Hepatocyte (in vitro differentiated cells): ENCODE results near the gene NOS3. TPM values are rescaled to one million over a fixed set of nuclear protein-coding genes. Genes with fewer than 3 reads are reported as not detected.

Source experiments
- DNase-seq: peaks from one replicate; pipeline ENCODE4 v3.0.0-alpha.2; 2016; ENCODE audit warnings: low spot score
- H2AFZ ChIP-seq: fragments of 200-600 bp; sonication (generic); 2 replicates; pipeline ENCODE4 v1.6.0; 2016; ENCODE audit warnings: antibody characterized with exemption, mild to moderate bottlenecking
- H3K27ac ChIP-seq: fragments of 200-600 bp; sonication (generic); 2 replicates; pipeline ENCODE4 v1.5.1; 2016; ENCODE audit warnings: mild to moderate bottlenecking
- H3K27me3 ChIP-seq: fragments of 200-600 bp; sonication (generic); 2 replicates; pipeline ENCODE4 v1.6.1; 2016
- H3K36me3 ChIP-seq: fragments of 200-600 bp; sonication (generic); replicated peaks from 2 replicates; pipeline ENCODE4 v1.5.1; 2016; ENCODE audit warnings: low read depth; ENCODE audit not compliant: insufficient read depth
- H3K4me1 ChIP-seq: fragments of 200-600 bp; sonication (generic); 2 replicates; pipeline ENCODE4 v1.5.1; 2016; ENCODE audit warnings: mild to moderate bottlenecking, moderate library complexity; ENCODE audit not compliant: insufficient read depth
- H3K4me2 ChIP-seq: fragments of 200-600 bp; sonication (generic); 2 replicates; pipeline ENCODE4 v1.6.0; 2016
- H3K4me3 ChIP-seq: fragments of 200-600 bp; sonication (generic); 2 replicates; pipeline ENCODE4 v1.5.1; 2016; ENCODE audit warnings: mild to moderate bottlenecking
- H3K79me2 ChIP-seq: fragments of 200-600 bp; sonication (generic); 2 replicates; pipeline ENCODE4 v1.6.0; 2017; ENCODE audit warnings: mild to moderate bottlenecking
- H3K9me2 ChIP-seq: fragments of 200-600 bp; sonication (generic); replicated peaks from 2 replicates; pipeline ENCODE4 v1.6.0; 2017; ENCODE audit warnings: mild to moderate bottlenecking; ENCODE audit not compliant: insufficient read depth
- H3K9me3 ChIP-seq: fragments of 200-600 bp; sonication (generic); 2 replicates; pipeline ENCODE4 v1.5.1; 2016; ENCODE audit warnings: low read depth, mild to moderate bottlenecking
- H4K20me1 ChIP-seq: fragments of 200-600 bp; sonication (generic); 2 replicates; pipeline ENCODE4 v1.6.0; 2016; ENCODE audit warnings: mild to moderate bottlenecking; ENCODE audit not compliant: insufficient read depth, poor library complexity, severe bottlenecking
- CTCF ChIP-seq: fragments of 200-600 bp; sonication (generic); IDR thresholded peaks from 2 replicates; pipeline ENCODE4 v1.5.1; 2016; ENCODE audit warnings: antibody characterized with exemption, mild to moderate bottlenecking; ENCODE audit not compliant: poor library complexity
- EZH2 ChIP-seq: fragments of 200-600 bp; sonication (generic); IDR thresholded peaks from 2 replicates; pipeline ENCODE4 v1.6.1; 2016; ENCODE audit warnings: antibody characterized with exemption, mild to moderate bottlenecking, borderline replicate concordance
- EZH2phosphoT487 ChIP-seq: fragments of 200-600 bp; sonication (generic); IDR thresholded peaks from one replicate; pipeline ENCODE4 v1.6.1; 2018; ENCODE audit warnings: antibody characterized with exemption, mild to moderate bottlenecking, low read depth, moderate library complexity; ENCODE audit not compliant: unreplicated experiment, severe bottlenecking
- WGBS: methylation state at CpG from one replicate; pipeline ENCODE4 v1.1.6; 2016; ENCODE audit warnings: low lambda C conversion rate; ENCODE audit errors: missing lambda C conversion rate; 5-methylcytosine and 5-hydroxymethylcytosine counted together
- polyA plus RNA-seq: library from polyadenylated mRNA; unstranded; fragments of >200 nt; fragmentation: Nextera tagmentation; extraction: Ambion mirVana; gene quantifications from 2 replicates; pipeline ENCODE4 v1.2.1, GENCODE V29; 2016
- total RNA-seq: library from RNA; depleted of rRNA; stranded (reverse); fragments of >200 nt; gene quantifications from 2 replicates; pipeline ENCODE4 v1.2.3, GENCODE V29; 2014

NOS3 gene
- total and polyA plus RNA-seq, 2 experiments from 2014 or later: 9.8 to 17.4 TPM

DNA sequence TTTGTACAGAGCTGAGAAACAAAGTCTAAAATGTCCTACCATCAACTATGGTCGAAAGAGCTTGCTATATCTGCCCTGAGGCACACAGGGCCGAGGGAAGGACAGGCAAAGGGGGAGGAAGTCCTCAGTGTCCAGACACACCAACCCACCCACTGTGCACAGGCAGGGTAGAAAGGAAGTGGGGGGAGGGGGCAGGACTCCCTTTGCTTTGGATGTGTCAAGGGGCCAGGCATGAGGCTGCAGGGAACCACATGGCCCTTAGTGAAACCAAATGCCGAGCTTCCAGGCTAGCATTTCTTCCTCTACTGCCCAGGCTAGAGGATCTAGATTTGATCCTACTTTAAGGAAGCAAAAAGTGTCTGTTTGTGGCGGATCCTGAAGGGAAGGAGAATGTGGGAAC lies 41.3 kb upstream of the NOS3 start:
- Histone ChIP-seq H3K27ac (no peak overlapping the region), H3K4me3 (no peak overlapping the region), H2AFZ (no peak overlapping the region), H3K79me2 (no peaks in the 10 kb centered on the region), H3K4me2 (no peak overlapping the region), H3K9me2 (no peaks in the 10 kb centered on the region), H4K20me1 (no peaks in the 10 kb centered on the region), H3K27me3 (no peaks in the 10 kb centered on the region), H3K36me3 (no peaks in the 10 kb centered on the region), H3K9me3 (no peaks in the 10 kb centered on the region), H3K4me1 (peaks cover 22% of the 10 kb centered on the region)
- DNase-seq: no peak
- WGBS: 53% methylated on average over 4 of the region's 4 CpGs
- TF ChIP-seq CTCF (no peak), EZH2 (no peak), EZH2phosphoT487 (no peak)

DNA sequence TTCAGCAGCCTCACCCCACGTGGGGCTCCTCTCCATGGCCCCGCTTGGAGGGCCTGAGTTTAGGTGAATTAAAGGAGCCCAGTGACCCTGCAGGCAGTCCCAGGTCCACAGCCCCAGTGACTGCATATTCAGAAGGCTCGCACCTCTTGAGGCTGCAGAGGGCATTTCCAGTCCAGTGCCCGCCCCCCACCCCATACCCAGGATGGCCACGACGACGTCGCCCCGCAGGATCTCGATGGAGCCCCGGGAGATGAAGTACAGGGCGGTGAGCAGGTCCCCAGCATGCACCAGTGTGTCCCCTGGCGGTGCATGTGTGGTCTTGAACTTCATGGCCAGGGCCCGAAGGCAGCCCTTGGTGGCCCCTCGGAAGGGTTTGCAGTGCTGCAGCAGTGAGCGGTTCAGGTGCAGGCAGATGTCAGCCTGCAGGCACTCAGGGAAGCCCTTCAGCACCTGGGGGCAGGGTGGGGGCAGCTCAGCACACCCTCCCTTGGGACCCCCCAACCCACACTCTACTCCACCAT lies 40.8 kb upstream of the NOS3 start:
- Histone ChIP-seq H3K4me2 (no peak overlapping the region), H3K36me3 (no peaks in the 10 kb centered on the region), H3K9me3 (no peaks in the 10 kb centered on the region), H3K9me2 (no peaks in the 10 kb centered on the region), H3K4me3 (no peak overlapping the region), H4K20me1 (no peaks in the 10 kb centered on the region), H2AFZ (no peak overlapping the region), H3K27ac (no peak overlapping the region), H3K79me2 (no peaks in the 10 kb centered on the region), H3K27me3 (no peaks in the 10 kb centered on the region), H3K4me1 (peaks cover 23% of the 10 kb centered on the region)
- no peak for DNase-seq
- no peak for TF ChIP-seq CTCF
- no peak for TF ChIP-seq EZH2phosphoT487
- no peak for TF ChIP-seq EZH2
- 88% methylated on average over 16 of the region's 16 CpGs for WGBS

DNA sequence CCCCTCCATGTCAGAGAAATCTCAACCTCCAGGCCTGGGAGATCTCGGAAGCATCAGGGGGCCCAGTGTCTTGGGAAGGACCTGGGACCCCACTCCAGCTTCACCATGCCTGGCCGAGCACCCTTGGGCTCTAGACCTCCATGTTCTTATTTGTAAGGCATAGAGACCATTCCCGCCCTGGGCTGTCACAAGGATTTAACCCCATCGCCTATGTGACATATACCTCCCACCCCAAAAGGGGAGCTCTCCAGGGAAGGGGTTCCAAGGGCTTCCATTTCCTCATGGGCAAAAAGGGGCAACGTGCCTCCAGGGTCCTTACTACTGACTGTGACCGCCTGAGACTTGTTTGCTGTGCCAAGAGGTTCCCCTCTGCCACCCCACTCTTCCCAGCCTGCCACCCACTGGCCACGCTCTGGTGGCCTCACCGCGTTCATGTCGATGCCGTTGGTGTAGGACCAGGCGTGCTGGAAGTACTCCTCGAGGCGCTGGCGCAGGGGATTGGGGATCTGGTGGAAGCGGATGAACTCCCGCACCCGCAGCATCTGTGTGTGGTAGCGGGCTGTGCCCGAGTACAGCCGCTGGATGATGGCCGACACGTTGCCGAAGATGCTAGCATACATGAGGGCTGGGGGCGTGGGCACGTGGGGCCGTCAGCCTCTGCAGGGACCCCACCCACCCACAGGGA lies 40.2 kb upstream of the NOS3 start:
- no peaks in the 10 kb centered on the region for H3K36me3 ChIP-seq
- no peak overlapping the region for H2AFZ ChIP-seq
- no peaks in the 10 kb centered on the region for H3K9me3 ChIP-seq
- no peaks in the 10 kb centered on the region for H3K27me3 ChIP-seq
- DNase-seq: no peak
- H3K79me2 ChIP-seq: no peaks in the 10 kb centered on the region
- H3K4me3 ChIP-seq: no peak overlapping the region
- peaks cover 22% of the 10 kb centered on the region for H3K4me1 ChIP-seq
- TF ChIP-seq CTCF (no peak), EZH2 (no peak), EZH2phosphoT487 (no peak)
- no peak overlapping the region for H3K4me2 ChIP-seq
- no peaks in the 10 kb centered on the region for H3K9me2 ChIP-seq
- H3K27ac ChIP-seq: no peak overlapping the region
- H4K20me1 ChIP-seq: no peaks in the 10 kb centered on the region
- WGBS: 97% methylated on average over 21 of the region's 27 CpGs
